ENCODE measurements around the gene TMEM221.

DNA sequence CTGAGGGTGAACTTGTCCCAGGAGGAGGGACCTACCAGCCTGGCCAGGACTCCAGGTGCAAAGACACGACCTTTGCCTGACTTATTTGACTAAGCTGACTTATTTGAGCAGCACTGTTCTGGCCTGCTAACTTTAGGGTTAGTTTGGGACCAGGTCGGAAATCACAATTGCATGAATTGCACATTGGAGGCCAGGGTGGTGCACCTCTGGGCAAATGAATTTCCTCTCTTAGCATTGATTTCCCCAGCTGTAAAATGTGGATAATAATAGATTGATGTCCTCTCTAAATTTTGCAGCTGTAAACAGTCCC, 41.6 kb downstream of the TMEM221 start:
- TF ChIP-seq, protein P1, sequence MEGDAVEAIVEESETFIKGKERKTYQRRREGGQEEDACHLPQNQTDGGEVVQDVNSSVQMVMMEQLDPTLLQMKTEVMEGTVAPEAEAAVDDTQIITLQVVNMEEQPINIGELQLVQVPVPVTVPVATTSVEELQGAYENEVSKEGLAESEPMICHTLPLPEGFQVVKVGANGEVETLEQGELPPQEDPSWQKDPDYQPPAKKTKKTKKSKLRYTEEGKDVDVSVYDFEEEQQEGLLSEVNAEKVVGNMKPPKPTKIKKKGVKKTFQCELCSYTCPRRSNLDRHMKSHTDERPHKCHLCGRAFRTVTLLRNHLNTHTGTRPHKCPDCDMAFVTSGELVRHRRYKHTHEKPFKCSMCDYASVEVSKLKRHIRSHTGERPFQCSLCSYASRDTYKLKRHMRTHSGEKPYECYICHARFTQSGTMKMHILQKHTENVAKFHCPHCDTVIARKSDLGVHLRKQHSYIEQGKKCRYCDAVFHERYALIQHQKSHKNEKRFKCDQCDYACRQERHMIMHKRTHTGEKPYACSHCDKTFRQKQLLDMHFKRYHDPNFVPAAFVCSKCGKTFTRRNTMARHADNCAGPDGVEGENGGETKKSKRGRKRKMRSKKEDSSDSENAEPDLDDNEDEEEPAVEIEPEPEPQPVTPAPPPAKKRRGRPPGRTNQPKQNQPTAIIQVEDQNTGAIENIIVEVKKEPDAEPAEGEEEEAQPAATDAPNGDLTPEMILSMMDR (IDR thresholded peaks at IDR 0.05 in 8 of 11, conservative IDR thresholded peaks at IDR 0.05 in 3 of 11) = no peak
- no peak for TF ChIP-seq POLR2A (IDR thresholded peaks at IDR 0.05)

Data from spleen (tissue), 7 donors.